Kidney tubule cell (primary cell): ENCODE data around the gene ATP1A4.

Experiments
- DNase-seq: peaks from one replicate; pipeline ENCODE4 v3.0.0-alpha.2; 2018; ENCODE audit warnings: low spot score

Gene ATP1A4

DNA sequence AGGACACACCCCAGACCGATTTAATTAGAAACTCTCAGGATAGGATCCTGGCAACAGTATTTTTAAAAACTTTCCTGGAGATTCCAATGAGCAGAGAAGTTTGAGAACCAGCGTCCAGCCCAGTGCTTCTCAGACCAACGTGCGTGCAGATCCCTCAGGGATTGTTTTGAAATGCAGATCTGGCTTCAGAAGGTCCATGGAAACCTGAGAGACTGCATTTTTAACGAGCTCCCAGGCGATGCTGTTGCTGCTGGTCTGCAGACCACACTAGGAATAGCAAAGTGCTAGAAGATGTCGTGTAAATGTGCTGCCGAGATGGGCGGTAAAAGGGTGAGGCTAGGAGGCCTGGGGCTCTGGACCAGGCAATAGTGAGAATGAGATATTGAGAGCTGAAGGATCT lies 20.6 kb downstream of the ATP1A4 start:
- no peak for DNase-seq

- no peak for DNase-seq
Observed at GRCh38 chr1:160177231-160177630, 25.8 kb downstream of the ATP1A4 start.

DNA sequence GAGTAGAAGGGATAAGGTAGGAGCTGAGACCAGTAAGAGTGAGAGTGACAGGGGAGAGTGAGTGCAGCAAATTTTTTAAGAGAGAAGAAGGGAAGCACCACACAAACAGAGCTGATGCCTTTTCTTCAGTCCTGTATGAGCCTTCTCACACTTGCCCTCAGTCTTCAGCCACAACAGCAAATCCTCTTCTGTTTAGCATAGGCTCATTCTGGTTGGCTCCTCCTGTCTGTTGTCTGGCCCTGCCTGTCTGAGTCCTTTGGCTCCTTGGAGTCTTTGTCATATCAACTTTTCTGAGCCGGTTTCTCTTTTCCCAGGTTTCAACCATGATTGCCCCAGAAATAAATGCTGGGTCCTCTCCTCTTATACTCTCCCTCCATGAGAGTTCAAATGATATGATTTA lies 26.3 kb downstream of the ATP1A4 start:
- no peak for DNase-seq

DNA sequence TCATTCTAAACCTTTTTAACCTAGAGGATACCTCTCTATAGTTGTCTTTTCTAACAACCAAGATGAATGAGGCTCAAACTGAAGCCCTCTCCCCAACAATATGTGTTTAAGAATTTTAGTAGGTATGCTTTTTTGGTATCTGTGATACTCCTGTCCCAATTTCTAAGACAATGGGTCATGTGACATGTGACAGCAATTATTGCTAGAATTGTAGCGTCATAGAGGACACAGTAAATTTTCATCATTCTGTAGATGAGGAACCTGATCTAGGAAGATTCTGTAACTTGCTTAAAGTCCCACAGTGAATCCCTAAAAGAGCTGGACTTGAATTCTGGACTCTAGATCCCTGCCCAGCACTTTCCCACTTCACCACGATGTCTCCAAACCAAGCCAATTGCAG lies 27.3 kb downstream of the ATP1A4 start:
- DNase-seq, result no peak

- DNase-seq, result no peak
Observed at GRCh38 chr1:160179336-160179735, 27.9 kb downstream of the ATP1A4 start.

DNA sequence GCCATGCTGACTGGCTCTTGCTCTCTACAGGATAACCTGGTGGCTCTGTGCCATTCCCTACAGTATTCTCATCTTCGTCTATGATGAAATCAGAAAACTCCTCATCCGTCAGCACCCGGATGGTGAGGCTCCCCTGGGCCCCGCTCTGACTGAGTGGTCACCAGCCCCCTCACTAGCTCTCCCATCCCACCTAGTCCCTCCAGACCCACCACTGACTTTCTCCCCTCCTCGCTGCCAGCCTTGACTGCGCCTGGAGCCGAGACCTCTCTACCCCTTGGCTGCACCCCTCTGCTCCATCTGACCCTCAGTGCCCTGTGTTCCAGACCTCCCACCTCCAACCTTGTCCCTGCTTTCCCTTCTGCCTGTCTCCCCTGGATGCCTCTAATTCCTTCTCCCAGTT lies 34.8 kb downstream of the ATP1A4 start:
- DNase-seq, result no peak

DNA sequence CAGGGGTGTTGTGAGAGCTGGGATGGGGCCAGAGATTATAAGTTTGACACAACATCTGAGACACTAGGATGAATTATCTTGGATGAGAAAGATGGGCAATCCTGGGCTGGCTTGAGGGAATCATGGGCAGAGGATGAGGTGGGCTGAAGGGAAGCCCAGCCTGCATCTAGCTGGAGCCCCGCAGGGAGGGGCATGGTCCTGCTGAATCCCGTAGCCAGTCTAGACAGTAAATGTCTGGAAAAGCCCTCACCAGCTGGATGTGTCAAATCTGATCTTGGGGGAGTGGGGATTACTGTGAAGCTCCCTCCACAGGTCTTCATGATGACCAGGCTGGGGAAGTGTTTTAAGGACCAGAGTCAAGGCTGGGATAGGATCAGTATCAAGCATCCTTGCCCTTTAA lies 35.3 kb downstream of the ATP1A4 start:
- no peak for DNase-seq

GRCh38 chr1:160187407-160187806 lies 36.0 kb downstream of the ATP1A4 start:
- no peak for DNase-seq

GRCh38 chr1:160188341-160188740 lies 36.9 kb downstream of the ATP1A4 start:
- no peak for DNase-seq

DNA sequence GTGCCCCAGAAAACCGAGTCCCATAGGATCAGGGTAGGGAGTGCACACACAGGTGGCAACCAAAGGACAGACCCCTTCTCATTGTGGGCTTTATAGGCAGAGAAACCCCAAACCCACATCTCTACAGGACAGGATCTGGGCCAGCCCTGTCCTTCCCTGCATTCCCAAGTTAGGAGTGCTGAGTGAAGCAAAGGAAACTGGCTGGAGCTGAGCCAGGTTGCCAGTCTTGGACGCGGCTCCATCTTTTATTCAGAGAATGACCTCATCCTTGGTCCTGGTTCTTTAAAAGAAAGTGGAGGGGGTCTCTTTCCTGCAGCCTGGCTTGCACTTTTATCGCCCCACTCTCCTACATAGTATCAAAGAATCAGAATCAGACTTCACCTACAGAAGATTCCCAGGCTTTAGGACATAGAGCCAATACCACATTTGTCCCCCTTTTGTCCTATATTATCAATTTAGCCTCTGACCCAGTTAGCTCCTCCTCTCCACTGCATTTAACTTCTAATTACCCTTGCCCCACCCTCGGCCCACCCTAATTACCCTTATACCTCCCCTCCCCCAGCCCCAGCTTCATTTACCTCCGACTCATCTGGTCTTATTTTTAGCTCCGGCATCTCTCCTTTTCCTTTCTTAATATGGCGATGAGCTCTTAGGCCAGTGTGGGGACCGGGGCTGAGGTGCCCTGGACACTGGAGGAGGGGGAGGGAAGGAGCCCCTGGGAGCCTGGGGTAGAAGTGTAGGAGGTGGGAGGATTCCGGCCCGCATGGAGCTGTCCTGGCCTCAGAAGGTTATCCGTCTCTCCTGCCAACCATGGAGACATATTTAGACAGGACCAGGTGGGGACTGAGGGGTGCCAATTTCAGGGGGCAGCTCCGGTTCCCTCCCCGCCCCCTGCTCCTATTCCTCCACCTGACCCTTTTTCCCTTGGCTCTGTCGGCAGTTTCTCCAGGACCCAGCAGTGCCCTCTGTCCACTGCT lies 38.5 kb downstream of the ATP1A4 start, which contains the start of gene CASQ1:
TSS of gene CASQ1 (plus strand) at position 927 of the 977 bp plus-strand sequence. CDS start 177 bp downstream, outside the sequence.
- peak; percentile 45 for DNase-seq

- DNase-seq, result peak; percentile 29
Observed at GRCh38 chr1:160191756-160192155, 40.4 kb downstream of the ATP1A4 start.

GRCh38 chr1:160192234-160192633 lies 40.8 kb downstream of the ATP1A4 start:
- peak; percentile 90 for DNase-seq

- DNase-seq, result peak; percentile 87
Observed at GRCh38 chr1:160193091-160193819, 41.9 kb downstream of the ATP1A4 start.

DNA sequence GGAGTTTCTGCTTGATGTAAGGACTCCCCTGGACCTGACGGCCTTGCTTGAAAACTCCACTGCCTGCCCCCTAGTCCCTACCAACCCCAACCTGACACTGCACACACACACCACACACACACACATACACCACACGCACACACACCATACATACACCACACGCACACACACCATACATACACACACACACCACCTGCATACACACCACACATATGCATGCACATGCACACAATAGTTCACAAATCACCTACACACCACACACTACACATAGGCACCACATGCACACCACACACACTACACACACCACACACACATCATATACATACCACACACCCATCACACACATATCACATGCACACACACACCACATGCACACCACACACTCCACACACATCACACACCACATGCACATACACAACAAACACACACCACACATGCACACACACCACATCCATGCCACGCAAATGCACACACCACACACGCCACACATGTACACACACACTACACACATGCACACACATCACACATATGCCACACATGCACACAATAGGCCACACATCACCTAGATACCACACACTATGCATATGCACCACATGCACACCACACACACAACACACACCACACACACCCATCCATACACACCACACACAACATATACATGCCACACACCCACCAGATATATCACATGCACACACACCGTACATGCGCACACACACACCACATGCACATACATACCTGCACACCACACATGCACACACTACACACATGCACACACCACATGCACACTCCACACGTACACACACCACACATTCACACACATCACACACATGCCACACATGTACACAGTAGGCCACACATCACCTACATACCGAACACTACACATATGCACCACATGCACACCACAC lies 42.7 kb downstream of the ATP1A4 start:
- DNase-seq, result no peak

GRCh38 chr1:160194737-160195059 lies 43.3 kb downstream of the ATP1A4 start:
- DNase-seq, result no peak

DNA sequence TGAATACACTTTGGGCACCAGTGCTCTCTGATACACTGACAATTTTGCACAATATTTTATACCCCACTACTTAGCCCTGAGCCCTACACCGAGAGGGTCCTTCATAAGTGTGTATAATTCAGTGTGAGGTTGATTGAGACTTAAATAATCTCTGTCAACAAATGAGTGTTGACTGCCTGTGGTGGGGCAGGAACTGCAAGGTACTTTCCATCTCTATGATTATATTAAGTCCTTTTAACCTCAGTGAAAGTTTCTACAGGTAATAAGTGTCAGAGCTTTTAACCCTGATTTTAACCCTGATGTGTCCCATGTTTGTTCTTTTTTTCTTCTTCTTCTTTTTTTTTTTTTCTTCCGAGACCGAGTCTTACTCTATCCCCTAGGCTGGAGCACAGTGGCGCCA lies 44.7 kb downstream of the ATP1A4 start:
- DNase-seq, result no peak

- DNase-seq, result no peak
Observed at GRCh38 chr1:160197231-160197630, 45.8 kb downstream of the ATP1A4 start.

DNA sequence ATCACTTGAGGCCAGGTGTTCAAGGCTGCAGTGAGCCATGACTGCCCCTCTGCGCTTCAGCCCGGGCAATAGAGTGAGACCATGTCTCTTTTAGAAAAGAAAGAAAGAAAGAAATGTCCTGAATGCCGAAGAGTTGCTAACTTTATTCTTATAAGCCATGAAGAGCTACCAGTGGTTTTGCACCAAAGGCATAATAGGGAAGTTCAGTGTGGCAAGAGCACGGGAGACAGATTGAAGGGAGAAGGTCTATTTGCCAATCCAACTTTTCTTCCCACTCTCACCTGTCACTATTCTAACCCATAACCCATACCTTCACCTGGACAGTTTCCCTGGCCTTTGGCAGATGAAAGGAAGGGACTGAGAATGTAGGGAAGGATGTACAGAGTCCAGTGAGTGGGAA lies 49.4 kb downstream of the ATP1A4 start:
- DNase-seq, result no peak

DNA sequence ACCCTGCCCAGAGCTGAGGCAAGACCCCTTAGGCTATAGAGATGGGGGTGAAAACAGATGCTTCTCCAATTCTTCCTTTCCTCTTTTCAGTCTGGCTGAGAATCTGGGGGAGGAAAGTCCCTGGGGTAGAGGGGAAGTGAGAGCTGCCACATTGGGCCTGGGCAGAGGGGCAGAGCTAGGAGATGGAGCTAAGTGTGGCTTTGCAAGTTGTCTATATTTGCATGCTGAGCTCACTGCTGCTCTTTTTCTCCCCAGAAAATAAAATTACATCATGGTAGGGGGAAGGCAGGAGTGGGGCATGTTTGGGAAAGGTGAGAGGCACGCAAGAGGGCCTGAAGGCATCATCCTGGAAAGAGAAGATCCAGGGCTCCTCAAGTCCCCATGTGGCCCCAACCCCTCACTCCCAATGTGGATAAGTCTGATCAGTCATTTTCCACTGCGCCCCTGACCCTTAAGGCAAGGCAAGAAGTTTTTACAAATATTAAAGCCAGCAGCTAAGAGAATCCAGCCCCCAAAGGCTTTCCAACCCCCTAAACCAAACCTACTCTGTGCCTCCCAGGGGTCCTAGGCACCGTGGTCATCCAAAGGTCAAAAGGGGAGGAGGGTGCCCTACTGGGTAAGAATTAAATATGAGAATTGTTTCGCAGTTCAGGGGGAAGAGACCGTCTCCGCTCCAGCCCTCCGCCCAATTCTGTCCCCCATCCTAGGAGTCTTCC lies 53.3 kb downstream of the ATP1A4 start:
- no peak for DNase-seq

- DNase-seq, result peak; percentile 71
Observed at GRCh38 chr1:160205242-160206035, 54.0 kb downstream of the ATP1A4 start, which contains the start of gene PEA15. TSS of gene PEA15 (plus strand) at chr1:160205384. CDS start at chr1:160211545, 6,161 bp downstream.

- peak; percentile 81 for DNase-seq
Observed at GRCh38 chr1:160206036-160206389, 54.6 kb downstream of the ATP1A4 start.
